Left ventricle myocardium superior (tissue), 1 donor: ENCODE measurements around the gene TMCC1. TPM values are rescaled to one million over a fixed set of nuclear protein-coding genes. Genes with fewer than 3 reads are reported as not detected.
"Not testable (repeated sequence)": the region's sequence is repeated elsewhere in the genome, so short reads cannot be mapped to it uniquely, and the experiment has no call there.

Experiments used
- ATAC-seq: fragments of 200-7000 bp; cut with Tn5 transposase; one replicate; pipeline ENCODE4 v1.9.1; 2020; ENCODE audit warnings: mild to moderate bottlenecking, moderate library complexity
- DNase-seq: peaks from one replicate; pipeline ENCODE4 v3.0.0-alpha.2; 2020
- intact Hi-C: fragments of 100-400 bp; cut with micrococcal nuclease; formaldehyde crosslinking; loops from one replicate; pipeline ENCODE4 v1.11.0; 2022
- total RNA-seq: library from RNA; stranded (reverse); fragmentation: NEBNext Ultra II Directional; extraction: Animal tissue kit (Norgen Biotek cat#: 25700); gene quantifications from one replicate; pipeline ENCODE4 v1.2.1, GENCODE V29; 2021
- donor health status: DM: no; HTN: yes; CAD: no; lungs with severe emphysema.

TMCC1 gene
- total RNA-seq, 1 donor from 2014 or later = 28.4 TPM

DNA sequence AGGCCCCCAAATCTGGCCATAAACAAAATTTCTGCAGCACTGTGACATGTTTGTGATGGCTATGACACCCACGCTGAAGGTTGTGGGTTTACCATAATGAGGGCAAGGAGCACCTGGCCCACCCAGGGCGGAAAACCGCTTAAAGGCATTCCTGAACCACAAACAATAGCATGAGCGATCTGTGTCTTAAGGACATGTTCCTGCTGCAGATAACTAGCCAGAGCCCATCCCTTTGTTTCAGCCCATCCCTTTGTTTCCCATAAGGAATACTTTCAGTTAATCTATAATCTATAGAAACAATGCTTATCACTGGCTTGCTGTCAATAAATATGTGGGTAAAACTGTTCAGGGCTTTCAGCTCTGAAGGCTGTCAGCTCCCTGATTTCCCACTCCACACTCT is 7.8 kb upstream of the TMCC1 start:
- DNase-seq, ATAC-seq, intact Hi-C loops: not testable (repeated sequence)

DNA sequence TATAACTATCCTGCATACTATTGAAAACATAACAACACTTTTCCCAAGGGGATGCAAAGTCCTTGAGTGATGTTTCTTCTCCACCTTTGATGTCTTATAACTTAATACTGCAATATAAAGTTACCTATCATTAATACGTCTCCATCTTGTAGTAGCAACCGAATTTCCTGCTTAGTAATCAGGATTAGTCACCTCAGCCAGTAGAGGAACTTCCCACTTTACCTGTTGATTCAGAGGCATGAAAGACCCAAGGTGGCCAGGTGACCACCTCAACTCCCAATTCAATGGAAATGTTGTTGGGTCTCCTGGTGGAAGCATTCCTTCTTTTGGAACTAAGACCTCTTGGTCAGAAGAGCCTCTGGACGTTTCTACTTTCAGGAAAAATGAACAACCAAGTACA is 3.5 kb upstream of the TMCC1 start:
- DNase-seq (no peak), ATAC-seq (no peak)
- intact Hi-C loops = no loop called here

DNA sequence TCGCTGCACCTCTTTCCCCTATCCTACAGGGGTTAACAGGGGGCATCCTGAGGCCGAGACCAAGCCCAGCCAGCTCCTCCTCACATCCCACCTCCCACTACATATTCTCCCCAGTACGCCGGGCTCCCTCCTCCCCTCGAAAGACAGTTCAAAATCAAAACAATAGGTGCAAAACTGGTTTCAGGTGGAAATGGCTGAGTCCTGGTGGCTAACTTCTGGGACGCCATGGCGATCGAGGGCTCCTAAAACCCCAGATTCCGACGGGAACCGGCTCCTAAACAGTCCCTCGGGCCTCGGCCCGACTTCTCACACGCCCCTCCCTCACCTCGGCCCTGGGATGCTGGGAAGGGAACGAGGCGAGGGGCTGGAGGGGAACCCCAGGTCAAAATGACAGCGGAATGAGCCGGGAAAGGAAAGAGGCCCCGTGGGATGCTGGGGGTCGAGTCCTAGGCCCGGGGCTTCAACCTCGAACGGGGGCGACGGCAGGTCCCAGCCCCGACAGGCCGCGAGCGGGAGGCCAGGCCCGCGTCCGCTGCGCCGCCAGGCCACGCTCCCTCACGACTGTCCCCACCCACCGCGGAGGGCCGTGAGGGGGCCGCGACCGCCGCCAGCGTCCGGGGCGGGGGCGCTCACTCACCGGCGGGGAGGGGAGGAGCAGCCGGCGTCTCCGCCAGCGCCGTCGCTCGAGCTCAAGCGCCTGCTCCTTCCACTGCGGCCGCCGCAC is 492 bp downstream of the TMCC1 start:
- peak; percentile 89 for ATAC-seq
- DNase-seq = peak; percentile 86
- intact Hi-C loops = no loop called here

DNA sequence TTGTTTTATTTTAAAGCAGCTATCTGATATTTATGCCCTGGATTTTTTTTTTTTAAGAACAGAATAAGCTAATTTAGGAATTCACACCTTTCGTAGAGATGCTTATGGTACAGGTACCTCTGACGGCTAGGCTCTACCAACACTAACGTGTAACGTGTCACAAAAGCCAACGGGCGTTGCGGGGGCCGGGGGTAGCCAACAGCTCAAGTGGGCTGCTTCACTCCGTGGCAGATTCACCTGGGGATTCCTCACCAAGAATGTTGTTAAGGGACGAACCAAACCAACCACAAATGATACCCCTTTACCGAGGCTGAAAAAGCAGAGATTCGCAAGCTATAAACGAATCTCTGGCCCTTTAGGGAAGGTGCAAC is 1.0 kb downstream of the TMCC1 start:
- intact Hi-C loops = no loop called here
- DNase-seq (no peak), ATAC-seq (no peak)

DNA sequence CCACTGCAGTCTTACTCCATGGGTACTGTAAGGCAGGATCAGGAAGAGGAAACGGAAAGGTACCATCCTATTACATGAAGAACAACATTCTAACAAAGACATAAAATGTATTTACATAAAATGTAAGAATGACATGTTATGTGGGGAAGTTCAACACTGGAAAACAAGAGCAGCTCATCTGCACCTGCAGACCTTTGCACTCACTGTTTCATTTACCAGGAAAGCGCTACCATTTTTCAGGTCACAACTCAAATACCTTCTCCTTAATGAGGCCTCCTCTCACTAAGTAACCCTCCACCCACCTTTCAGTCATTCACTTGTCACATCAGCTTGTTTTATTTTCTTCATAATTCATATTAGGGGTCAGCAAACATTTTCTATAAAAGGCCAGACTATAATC is 2.6 kb downstream of the TMCC1 start:
- intact Hi-C loops = no loop called here
- ATAC-seq (no peak), DNase-seq (no peak)

DNA sequence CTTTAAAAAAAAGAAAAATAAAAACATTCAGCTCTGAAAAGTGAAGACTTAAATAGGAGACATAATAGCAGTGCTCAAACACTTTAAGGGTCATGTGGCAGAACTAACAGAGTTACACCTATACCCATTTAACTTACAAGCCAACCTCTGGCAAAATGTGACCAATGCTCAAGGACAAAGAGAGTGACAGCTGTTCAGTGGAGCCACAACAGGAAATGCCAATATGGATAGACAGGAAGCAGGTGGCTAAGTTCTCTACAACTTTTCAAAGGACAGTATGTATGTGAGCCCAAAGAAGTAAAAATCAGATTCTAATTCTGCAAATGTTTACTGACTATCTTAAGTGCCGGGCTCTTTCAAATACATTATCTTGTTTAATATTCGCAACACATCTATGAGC is 3.4 kb downstream of the TMCC1 start:
- ATAC-seq (no peak), DNase-seq (no peak)
- intact Hi-C loops = no loop called here

DNA sequence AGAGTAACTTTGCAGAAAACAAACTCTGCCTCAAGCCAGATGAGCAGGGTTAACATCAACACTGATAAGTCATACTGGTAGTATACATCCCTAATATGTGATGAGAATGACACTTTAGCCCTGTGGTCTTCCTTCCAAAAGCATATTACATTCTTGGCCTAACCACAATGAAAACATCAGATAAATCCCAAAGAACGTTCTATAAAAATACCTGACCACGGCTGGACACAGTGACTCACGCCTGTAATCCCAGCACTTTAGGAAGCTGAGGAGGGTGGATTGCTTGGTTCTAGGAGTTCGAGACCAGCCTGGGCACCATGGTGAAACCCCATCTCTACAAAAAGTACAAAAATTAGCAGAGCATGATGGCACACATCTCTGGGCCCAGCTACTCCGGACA is 4.7 kb downstream of the TMCC1 start:
- intact Hi-C loops = no loop called here
- DNase-seq (no peak), ATAC-seq (no peak)

DNA sequence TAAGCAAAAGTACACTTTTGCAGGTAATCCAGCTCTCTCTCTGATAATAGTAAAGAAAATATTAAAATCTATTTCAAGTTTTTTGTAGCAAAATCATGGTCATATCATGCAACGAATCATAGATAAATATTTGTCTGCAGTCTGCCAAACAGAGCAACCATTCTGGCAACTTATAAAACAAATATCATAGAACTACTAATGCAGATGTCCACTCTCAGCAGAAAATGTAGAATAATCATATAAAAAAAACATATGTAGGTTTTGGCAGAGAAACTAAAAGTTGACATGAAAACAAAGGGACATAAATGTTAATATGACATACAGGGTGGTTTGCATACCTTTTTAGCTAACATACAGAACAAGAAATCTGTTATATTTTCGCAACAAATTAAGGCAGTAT is 12.2 kb downstream of the TMCC1 start:
- intact Hi-C loops = no loop called here
- ATAC-seq = no peak
- no peak for DNase-seq

DNA sequence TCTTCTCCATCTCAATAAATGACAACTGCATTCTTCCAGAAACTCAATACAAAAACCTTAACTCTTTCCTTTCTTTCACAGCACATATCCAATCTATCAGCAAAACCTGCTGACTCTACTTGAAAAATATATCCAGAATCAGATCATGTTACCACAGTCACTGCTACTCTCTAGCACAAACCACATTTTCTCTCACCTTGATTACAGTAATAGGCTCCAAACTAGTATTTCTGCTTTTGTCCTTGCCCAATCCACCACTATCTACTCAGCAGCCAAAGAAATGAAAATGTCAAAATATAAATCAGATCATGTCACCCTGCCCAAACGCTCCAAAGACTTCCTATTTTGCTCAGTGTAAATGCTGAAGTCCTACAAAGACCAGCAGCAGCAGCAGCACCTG is 15.2 kb downstream of the TMCC1 start:
- DNase-seq = no peak
- intact Hi-C loops = no loop called here
- no peak for ATAC-seq

DNA sequence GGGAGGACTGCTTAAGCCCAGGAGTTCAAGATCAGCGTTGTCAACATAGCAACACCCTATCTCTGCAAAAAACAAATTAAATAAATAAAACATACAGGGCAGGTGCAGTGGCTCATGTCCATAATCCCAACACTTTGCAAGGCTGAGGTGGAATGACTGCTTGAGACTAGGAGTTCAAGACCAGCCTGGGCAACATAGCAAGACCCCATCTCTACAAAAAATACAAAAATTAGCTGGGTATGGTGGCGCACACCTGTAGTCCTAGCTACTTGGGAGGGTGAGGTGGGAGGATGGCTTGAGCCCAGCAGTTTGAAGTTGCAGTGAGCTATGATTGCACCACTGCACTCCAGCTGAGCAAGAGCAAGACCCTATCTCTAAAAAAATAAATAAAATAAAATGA is 19.0 kb downstream of the TMCC1 start:
- ATAC-seq, DNase-seq, intact Hi-C loops: not testable (repeated sequence)

DNA sequence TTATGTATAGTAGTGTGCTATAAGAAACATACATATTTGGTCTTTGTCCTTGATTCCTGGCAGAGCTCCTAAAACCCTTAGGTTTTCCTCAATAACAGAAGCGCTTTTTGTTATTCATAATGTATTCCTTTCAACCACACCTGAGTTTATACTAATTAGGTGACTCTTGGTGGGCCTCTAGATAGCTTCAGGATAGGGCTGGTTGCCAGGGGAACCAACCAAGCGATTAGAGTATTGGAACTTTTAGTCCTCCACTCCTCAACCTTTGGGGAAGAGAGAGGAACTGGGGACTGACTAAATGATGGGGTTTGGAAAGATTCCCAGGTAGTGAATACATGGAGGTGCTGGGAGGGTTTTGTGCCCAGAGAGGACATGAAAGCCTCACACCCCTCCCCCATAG is 24.6 kb downstream of the TMCC1 start:
- no peak for ATAC-seq
- intact Hi-C loops = no loop called here

DNA sequence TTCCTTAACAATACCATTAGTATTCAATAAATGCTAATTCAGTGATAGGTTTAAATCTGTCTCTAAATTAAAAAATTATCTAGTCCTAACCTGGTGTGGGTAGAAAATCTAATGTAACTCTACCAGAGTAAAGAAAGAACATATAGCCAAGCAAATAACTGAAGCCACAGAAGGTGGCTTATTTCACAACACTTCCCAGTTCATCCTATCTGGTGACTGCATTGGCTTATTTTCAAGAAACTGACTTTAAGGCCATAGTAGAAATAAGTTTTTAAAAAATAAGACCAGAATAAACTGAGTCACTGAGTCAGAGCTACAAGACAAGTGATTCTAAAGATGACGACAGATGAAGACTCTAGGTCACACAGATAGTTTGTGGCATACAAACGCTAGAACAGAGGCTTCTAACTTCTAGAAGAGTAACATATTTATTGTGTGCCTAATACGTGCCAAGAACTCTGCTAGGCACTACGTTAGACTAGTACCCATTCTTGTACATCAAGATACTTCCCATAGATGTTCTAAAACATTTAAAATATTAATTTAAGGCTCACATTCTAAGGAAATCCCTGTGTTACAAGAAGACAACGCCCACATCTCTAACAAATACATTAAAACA is 25.9 kb downstream of the TMCC1 start:
- DNase-seq (no peak), ATAC-seq (no peak)
- intact Hi-C loops = no loop called here

More for the DNA sequence above, 24.6 kb downstream of the TMCC1 start:
- DNase-seq = no peak

DNA sequence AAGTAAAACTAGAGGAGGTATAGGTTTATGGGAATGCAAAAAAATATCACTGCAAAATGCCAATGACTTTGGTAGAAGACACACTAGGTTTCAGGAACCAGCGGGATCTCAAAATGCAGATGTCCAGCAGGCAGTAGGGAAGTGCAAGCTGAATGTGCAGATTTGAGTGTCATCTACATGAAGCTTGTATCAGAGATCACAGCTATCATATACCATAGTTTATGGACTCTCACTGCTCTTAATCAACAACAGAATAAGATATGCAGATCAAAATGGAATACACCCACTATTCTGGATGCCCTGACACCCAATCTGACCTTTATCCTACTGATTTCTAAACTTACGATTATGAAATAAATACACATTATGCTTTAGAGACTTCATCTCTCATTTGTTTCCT is 27.7 kb downstream of the TMCC1 start:
- intact Hi-C loops = no loop called here
- DNase-seq (no peak), ATAC-seq (no peak)

DNA sequence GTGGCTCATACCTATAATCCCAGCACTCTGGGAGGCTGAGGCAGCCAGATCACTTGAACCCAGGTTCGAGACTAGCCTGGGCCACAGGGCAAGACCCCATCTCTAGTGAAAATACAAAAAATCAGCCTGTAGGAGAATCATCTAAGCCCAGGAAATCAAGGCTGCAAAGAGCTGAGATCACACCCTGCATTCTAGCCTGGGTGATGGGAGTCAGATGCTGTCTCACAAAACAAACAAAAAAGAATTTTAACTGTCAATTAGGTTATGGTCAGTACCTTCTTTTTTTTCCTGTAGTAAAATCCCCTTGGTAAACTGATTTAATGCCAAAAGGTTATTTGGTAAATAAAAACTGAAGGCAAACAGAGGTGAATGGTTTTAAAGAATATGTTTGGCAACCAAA is 29.0 kb downstream of the TMCC1 start:
- ATAC-seq (no peak), DNase-seq (no peak)
- intact Hi-C loops = no loop called here

DNA sequence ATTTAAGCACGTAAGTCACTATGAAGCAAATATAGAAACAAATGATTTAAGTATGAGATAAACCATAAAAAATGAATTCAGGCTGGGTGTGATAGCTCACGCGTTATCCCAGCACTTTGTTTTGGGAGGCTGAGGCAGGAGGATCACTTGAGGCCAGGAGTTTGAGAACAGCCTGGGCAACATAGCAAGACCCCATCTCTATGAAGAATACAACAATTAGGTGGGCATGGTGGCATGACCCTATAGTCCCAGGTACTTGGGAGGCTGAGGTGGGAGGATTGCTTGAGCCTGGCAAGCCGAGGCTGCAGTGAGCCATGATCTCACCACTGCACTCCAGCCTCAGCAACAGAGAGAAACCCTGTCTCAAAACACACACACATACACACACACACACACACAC is 34.2 kb downstream of the TMCC1 start:
- ATAC-seq (no peak), DNase-seq (no peak)
- intact Hi-C loops = no loop called here

DNA sequence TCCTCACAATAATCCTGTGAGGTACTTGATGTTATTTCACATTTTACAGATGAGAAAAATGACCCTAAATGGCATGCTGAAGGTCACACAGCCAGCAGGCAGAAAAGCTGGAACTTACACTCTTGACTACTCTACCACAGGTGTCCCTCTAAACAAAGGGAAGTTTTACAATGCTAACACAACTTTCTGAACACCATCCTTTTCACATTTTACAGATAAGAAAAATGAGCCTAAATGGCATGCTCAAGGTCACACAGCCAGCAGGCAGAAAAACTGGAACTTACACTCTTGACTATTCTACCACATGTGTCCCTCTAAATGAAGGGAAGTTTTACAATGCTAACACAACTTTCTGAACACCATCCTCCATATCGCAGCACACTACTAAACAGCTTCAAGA is 35.6 kb downstream of the TMCC1 start:
- intact Hi-C loops = no loop called here
- ATAC-seq (no peak), DNase-seq (no peak)

DNA sequence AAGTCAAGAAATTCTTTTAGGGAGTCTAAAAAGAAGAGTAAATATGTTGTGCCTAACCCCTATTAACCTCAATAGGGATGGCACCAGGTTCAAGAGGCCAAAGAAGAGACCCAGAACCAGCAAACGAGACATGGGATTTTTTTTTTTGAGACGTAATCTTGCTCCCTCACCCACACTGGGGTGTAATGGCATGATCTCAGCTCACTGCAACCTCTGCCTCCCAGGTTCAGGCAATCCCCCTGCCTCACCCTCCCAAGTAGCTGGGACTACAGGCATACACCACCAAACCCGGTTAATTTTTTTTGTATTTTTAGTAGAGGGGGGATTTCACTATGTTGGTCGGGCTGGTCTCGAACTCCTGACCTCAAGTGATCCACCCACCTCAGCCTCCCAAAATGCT is 36.7 kb downstream of the TMCC1 start:
- ATAC-seq, DNase-seq, intact Hi-C loops: not testable (repeated sequence)

DNA sequence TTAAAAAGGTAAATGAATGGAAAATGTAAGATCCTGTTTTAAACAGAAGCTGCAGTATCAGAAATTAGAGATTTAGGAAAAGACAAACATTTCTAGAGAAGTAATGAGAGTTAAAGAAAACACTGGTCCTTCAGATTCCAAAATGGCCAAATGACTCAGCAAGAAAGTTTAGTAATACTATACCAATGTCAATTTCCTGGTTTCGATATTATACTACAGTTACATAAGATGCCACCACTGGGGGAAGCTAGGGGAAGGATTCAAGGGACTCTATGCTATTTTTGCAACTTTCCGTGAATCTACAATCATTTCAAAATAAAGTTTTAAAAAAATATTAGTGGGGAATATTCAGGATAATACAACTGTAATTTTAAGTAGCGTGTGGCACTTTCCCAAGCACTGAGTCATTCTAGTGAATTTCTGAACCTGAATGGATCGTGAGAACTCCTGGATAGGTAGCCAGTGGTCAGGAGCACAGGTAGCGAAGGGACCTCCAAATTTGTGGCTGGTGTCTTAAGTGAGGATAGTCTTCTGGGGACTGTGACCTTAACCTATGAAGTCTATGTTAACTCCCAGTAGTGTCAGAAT is 37.6 kb downstream of the TMCC1 start:
- peak; percentile 60 for ATAC-seq
- DNase-seq = no peak
- intact Hi-C loops = no loop called here

DNA sequence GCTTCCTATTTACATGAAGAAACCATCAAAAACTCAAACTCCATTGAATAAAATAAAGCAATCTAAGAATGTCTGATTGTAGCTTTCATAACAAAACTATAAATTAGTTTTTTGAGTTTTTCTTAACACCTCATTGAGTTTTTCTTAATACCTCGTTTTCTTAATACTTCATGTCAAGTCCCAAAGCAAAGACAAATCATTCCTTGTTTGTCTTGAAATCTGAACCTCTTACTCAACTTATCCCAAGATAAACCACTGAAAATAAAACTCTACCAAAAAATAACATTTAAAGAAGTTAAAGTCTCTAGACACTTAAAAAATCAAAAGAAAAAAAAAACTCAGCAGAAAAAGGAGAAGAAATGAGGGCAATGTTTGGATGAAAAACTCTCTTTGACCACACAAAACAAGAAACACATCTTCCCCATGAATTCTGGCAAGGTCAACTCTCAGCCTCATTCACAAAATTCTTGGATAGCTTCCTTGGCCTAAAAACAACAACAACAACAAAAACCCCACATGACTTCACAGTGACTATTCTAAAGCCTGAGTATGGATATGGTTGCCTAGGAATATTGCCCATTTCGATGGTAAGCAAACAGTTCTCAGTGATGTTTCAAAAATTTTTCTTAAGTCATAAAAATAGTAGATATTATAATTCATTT is 38.2 kb downstream of the TMCC1 start:
- ATAC-seq (peak; percentile 70), DNase-seq (no peak)
- intact Hi-C loops = no loop called here

DNA sequence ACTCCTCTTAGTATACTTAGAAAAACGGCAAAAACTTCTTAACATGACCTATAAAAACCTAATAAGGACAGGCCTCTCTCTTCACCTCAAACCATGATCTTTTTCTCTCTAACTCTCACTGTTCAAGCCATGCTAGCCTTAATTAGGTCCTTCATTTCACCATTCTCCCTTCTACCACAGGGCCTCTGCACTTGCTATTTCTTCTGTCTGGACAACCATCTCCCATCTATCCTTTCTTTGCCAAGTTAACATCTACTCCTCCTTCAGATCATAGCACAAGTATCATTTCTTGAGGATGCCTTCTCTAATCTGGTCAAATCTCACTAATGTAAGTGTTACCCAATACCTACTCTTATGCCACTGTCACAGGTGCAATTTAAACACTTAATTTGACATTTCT is 39.1 kb downstream of the TMCC1 start:
- ATAC-seq = no peak
- DNase-seq = no peak
- intact Hi-C loops = no loop called here
